Heart left ventricle (tissue), 13 donors: ENCODE measurements around the gene POLR3GL.

Source experiments
- POLR2A ChIP-seq, 2 donors: fragments of 450-650 bp; IDR thresholded peaks; one replicate each; pipeline ENCODE4 v1.6.1; 2017; ENCODE audit warnings: antibody characterized with exemption in 2 of 2, mild to moderate bottlenecking in 2 of 2, moderate library complexity in 2 of 2
- TF ChIP-seq, protein P1 (sequence below), 12 donors: fragments of 200-600 bp; sonication (generic) in 4 of 12; IDR thresholded peaks; one replicate each; pipeline versions ENCODE4 v1.5.0 to v1.8.0; 2018 to 2022; ENCODE audit warnings: antibody characterized with exemption in 12 of 12, mild to moderate bottlenecking in 5 of 12
- donor health status: ischemic (EF 13 %, LVEDD 7.1; RV severe dilation, severe dysfunction).
- donor health status: DM: no; HTN: yes; CAD: no.
- donor health status: DM: no; HTN: no; CAD: no.
- donor health status: ischemic (EF 25% LVEDD 6.9; RV normal size, moderate dysfunction).
- donor health status: ischemic (EF 25% LVEDD 5.7; RV mildly dilated, moderate dysfunction).
- donor health status: ischemic (EF 35%, LVEDD 5.7; RV mildly dilated, moderate dysfunction).
- donor health status: nonischemic (EF 11% LVEDD 7.7; RV severe dilation, severe dysfunction).
- donor health status: DM: yes; HTN: yes; CAD: no.
- donor health status: PGD.
- donor health status: ischemic (EF 29% LVEDD 5.4; RV normal size, mild dysfunction).
- donor health status: nonischemic (EF 23%, LVEDD 6.1; RV moderate dilation, normal function).

DNA sequence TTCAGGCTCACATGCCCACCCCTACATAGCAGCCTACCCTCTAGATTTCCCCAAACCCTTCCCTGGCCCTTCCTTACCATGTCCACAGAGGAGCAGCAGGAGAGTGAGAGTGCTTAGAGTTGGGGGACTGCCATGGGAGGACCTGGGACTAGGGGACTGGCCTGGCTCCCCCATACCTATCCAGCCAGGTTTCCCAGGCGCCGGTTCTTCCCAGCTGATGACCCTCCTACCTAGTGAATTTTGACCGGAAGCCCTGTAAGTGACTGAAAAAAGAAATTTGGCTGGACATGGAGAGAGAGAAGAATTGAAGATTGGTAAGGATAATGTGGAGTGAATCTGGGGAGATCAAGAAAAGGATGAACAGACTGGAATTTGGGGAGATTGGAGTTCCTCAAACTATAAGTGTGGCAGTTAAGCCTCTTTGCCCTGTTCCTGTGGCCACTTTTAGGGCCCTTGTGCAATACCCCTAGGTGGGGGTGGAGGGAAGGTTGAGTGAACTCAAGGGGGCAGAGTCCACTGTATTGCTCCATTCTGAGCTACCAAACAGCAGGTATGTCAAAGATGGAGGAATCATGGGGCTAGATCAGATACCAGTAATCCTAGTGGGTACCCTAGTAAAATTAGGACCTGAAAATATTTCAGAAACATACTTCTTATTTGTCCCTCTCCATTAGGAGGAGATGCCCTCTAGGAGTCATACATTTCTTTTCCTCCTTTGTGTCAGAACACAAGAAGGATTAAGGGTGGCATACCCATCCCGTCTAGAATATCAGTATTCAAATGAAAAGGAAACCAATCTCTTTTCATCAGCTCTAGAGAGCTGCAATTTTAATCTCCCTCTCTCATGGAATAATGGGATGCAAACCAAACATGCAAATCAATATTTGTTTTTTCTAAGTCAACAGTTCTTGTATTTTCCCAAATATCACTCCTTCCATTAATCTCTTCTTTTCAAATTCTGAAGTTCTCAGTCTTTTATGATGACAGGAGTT is 55.9 kb downstream of the POLR3GL start:
- TF ChIP-seq, protein P1, sequence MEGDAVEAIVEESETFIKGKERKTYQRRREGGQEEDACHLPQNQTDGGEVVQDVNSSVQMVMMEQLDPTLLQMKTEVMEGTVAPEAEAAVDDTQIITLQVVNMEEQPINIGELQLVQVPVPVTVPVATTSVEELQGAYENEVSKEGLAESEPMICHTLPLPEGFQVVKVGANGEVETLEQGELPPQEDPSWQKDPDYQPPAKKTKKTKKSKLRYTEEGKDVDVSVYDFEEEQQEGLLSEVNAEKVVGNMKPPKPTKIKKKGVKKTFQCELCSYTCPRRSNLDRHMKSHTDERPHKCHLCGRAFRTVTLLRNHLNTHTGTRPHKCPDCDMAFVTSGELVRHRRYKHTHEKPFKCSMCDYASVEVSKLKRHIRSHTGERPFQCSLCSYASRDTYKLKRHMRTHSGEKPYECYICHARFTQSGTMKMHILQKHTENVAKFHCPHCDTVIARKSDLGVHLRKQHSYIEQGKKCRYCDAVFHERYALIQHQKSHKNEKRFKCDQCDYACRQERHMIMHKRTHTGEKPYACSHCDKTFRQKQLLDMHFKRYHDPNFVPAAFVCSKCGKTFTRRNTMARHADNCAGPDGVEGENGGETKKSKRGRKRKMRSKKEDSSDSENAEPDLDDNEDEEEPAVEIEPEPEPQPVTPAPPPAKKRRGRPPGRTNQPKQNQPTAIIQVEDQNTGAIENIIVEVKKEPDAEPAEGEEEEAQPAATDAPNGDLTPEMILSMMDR (IDR thresholded peaks at IDR 0.05): no peak
- no peak for TF ChIP-seq POLR2A (IDR thresholded peaks at IDR 0.05)
